Measurements from ENCODE around the gene SCAF8. TPM values are rescaled to one million over a fixed set of nuclear protein-coding genes. Genes with fewer than 3 reads are reported as not detected.

The SCAF8 gene
- total RNA-seq, 4 donors from 2014 or later: 41.1 to 50.7 (median 44.9) TPM

GRCh38 chr6:154721460-154721859, 11.8 kb upstream of the SCAF8 start:
- no peaks in the 10 kb centered on the region for H3K36me3 ChIP-seq
- peaks cover 0 to 31% (median 1%) of the 10 kb centered on the region in 4 donors for H3K9me3 ChIP-seq
- H3K27me3 ChIP-seq: no peaks in the 10 kb centered on the region
- H3K27ac ChIP-seq: no peak overlapping the region
- TF ChIP-seq POLR2A (IDR thresholded peaks at IDR 0.05): no peak
- no peak overlapping the region for H3K4me3 ChIP-seq
- H3K4me1 ChIP-seq: no peaks in the 10 kb centered on the region
- no peak for DNase-seq (ENCODE audit: low spot score in 2 of 2)
- 81 to 84% methylated on average over 6 of the region's 6 CpGs for WGBS, 2 donors

GRCh38 chr6:154726887-154727286, 6.3 kb upstream of the SCAF8 start:
- TF ChIP-seq POLR2A (IDR thresholded peaks at IDR 0.05) (no peak), EP300 (IDR thresholded peaks at IDR 0.05) (no peak), CTCF (IDR thresholded peaks at IDR 0.05) (no peak)
- Histone ChIP-seq H3K36me3 (no peaks in the 10 kb centered on the region), H3K4me1 (peaks cover 0 to 7% (median 0%) of the 10 kb centered on the region in 4 donors), H3K27me3 (no peaks in the 10 kb centered on the region), H3K9me3 (no peaks in the 10 kb centered on the region), H3K4me3 (no peak overlapping the region), H3K27ac (no peak overlapping the region)
- WGBS, 2 donors: 73 to 97% methylated on average over 1 of the region's 1 CpG
- DNase-seq (ENCODE audit: low spot score in 2 of 2): no peak

GRCh38 chr6:154731296-154732218, 1.7 kb upstream of the SCAF8 start:
- 93 to 96% methylated on average over 24 of the region's 24 CpGs for WGBS, 2 donors
- DNase-seq (ENCODE audit: low spot score in 2 of 2): no peak
- Histone ChIP-seq H3K36me3 (no peaks in the 10 kb centered on the region), H3K27ac (peak overlapping the region in 2 of 4 donors; percentile 100), H3K4me1 (peaks cover 0 to 36% (median 20%) of the 10 kb centered on the region in 4 donors), H3K9me3 (no peaks in the 10 kb centered on the region), H3K4me3 (no peak overlapping the region), H3K27me3 (no peaks in the 10 kb centered on the region)
- TF ChIP-seq EP300 (IDR thresholded peaks at IDR 0.05): no peak
- TF ChIP-seq POLR2A (IDR thresholded peaks at IDR 0.05): no peak
- TF ChIP-seq CTCF (IDR thresholded peaks at IDR 0.05): no peak

GRCh38 chr6:154732538-154733182, 556 bp upstream of the SCAF8 start:
- WGBS, 2 donors: 8 to 12% methylated on average over 19 to 26 of the region's 26 CpGs
- peak overlapping the region; percentile 99 to 100 (median 100) for H3K27ac ChIP-seq
- peaks cover 0 to 47% (median 23%) of the 10 kb centered on the region in 4 donors for H3K4me1 ChIP-seq
- peak in 1 of 2 donors; percentile 29 for DNase-seq (ENCODE audit: low spot score in 2 of 2)
- peak overlapping the region; percentile 90 to 94 (median 92) for H3K4me3 ChIP-seq
- no peaks in the 10 kb centered on the region for H3K36me3 ChIP-seq
- TF ChIP-seq EP300 (IDR thresholded peaks at IDR 0.05) (no peak), CTCF (IDR thresholded peaks at IDR 0.05) (no peak), POLR2A (IDR thresholded peaks at IDR 0.05) (no peak)
- H3K9me3 ChIP-seq: no peaks in the 10 kb centered on the region
- H3K27me3 ChIP-seq: no peaks in the 10 kb centered on the region

GRCh38 chr6:154733626-154734382, 588 bp downstream of the SCAF8 start:
- Histone ChIP-seq H3K36me3 (no peaks in the 10 kb centered on the region), H3K27me3 (no peaks in the 10 kb centered on the region), H3K4me1 (peaks cover 0 to 58% (median 30%) of the 10 kb centered on the region in 4 donors), H3K4me3 (peak overlapping the region; percentile 90 to 94 (median 92)), H3K27ac (peak overlapping the region; percentile 99 to 100 (median 100)), H3K9me3 (no peaks in the 10 kb centered on the region)
- peak; percentile 81 to 91 for DNase-seq (ENCODE audit: low spot score in 2 of 2)
- peak; percentile 65 to 77 for TF ChIP-seq EP300 (IDR thresholded peaks at IDR 0.05)
- TF ChIP-seq CTCF (IDR thresholded peaks at IDR 0.05): no peak
- TF ChIP-seq POLR2A (IDR thresholded peaks at IDR 0.05): peak; percentile 48 to 74
- WGBS, 2 donors: 0 to 1% methylated on average over 32 to 41 of the region's 71 CpGs
